Stimulated activated naive CD4-positive, alpha-beta T cell (primary cell): Measurements from ENCODE around the gene G6PD.

Source experiments
- DNase-seq, 6 experiments: peaks; one replicate each; lab custom pipeline; 2025; lab: John Stamatoyannopoulos, UW

G6PD gene

GRCh38 chrX:154487518-154488290 lies 58.9 kb downstream of the G6PD start:
- DNase-seq: no peak

- DNase-seq: peak; percentile 7 to 47 (median 37)
These were observed 60.0 kb downstream of the G6PD start, which contains the start of gene UBL4A for GRCh38 chrX:154486396-154487207. UBL4A (minus strand) TSS chrX:154486615; CDS start chrX:154486584, 31 bp downstream.

GRCh38 chrX:154486052-154486395 lies 60.6 kb downstream of the G6PD start:
- DNase-seq: peak in 5 of 6 experiments; percentile 8 to 46 (median 15)

- no peak for DNase-seq
These were observed 61.2 kb downstream of the G6PD start for GRCh38 chrX:154485150-154486051.

- DNase-seq: no peak
These were observed 62.1 kb downstream of the G6PD start for GRCh38 chrX:154484255-154485149.

GRCh38 chrX:154483325-154483724 lies 63.3 kb downstream of the G6PD start:
- no peak for DNase-seq

GRCh38 chrX:154482786-154483185 lies 63.9 kb downstream of the G6PD start:
- no peak for DNase-seq

- no peak for DNase-seq
These were observed 64.6 kb downstream of the G6PD start for GRCh38 chrX:154481911-154482601.
